Right lobe of liver (tissue), 6 donors: Measurements from ENCODE around the gene LPCAT2. TPM values are rescaled to one million over a fixed set of nuclear protein-coding genes. Genes with fewer than 3 reads are reported as not detected.
A peak's percentile ranks its signal among the peaks of the same experiment; 100 is the strongest.

ENCODE experiments used
- ATAC-seq, 4 donors: fragments of 200-7000 bp; cut with Tn5 transposase; one replicate each; pipeline ENCODE4 v1.9.1; 2020; ENCODE audit warnings: mild to moderate bottlenecking in 4 of 4, moderate library complexity in 4 of 4
- DNase-seq, 3 donors: peaks; one replicate each; pipeline ENCODE4 v3.0.0-alpha.2; 2020
- H3K27ac ChIP-seq, 3 donors: fragments of 200-600 bp; one replicate each; pipeline ENCODE4 v1.8.0; 2022
- H3K27me3 ChIP-seq, 2 donors: fragments of 200-600 bp; one replicate each; pipeline ENCODE4 v1.8.0; 2022
- H3K36me3 ChIP-seq, 4 donors: fragments of 200-600 bp; sonication (generic) in 1 of 4; one replicate each; pipeline versions ENCODE4 v1.5.1 to v1.8.0; 2017 to 2022; ENCODE audit warnings: control low read depth in 1 of 4
- H3K4me1 ChIP-seq, 4 donors: fragments of 200-600 bp; sonication (generic) in 1 of 4; one replicate each; pipeline versions ENCODE4 v1.5.1 to v1.8.0; 2017 to 2022; ENCODE audit warnings: control low read depth in 1 of 4
- H3K4me3 ChIP-seq, 3 donors: fragments of 200-600 bp; one replicate each; pipeline ENCODE4 v1.8.0; 2022
- H3K9me3 ChIP-seq, 4 donors: fragments of 200-600 bp; sonication (generic) in 1 of 4; one replicate each; pipeline versions ENCODE4 v1.5.1 to v1.8.0; 2017 to 2022; ENCODE audit warnings: control low read depth in 1 of 4
- POLR2A ChIP-seq: fragments of 450-650 bp; IDR thresholded peaks from one replicate; pipeline ENCODE4 v1.6.1; 2017; ENCODE audit warnings: antibody characterized with exemption, mild to moderate bottlenecking
- intact Hi-C, 2 donors: fragments of 100-400 bp; cut with DNase I; formaldehyde crosslinking; loops; one replicate each; pipeline versions ENCODE4 v1.11.2 to v1.14.1; 2022
- total RNA-seq, 6 experiments: library from RNA; depleted of rRNA in 2 of 6; stranded (reverse); fragments of >200 nt in 2 of 6; fragmentation: NEBNext Ultra II Directional in 3 of 6; extraction: Animal tissue kit (Norgen Biotek cat#: 25700) in 3 of 6; gene quantifications; one replicate each; pipeline versions ENCODE4 v1.1.0 to v1.2.4, GENCODE V29; 2016 to 2023
- TF ChIP-seq, protein P1 (sequence below), 4 donors: fragments of 200-600 bp in 3 of 4; fragments of 450-650 bp in 1 of 4; IDR thresholded peaks; one replicate each; pipeline versions ENCODE4 v1.5.1 to v1.8.0; 2016 to 2022; ENCODE audit warnings: antibody characterized with exemption in 4 of 4, mild to moderate bottlenecking in 2 of 4
- donor health status: DM: no; HTN: yes; CAD: no.
- donor health status: DM: no; HTN: no; CAD: no.
- donor health status: DM: no; HTN: no; CAD: no.
- donor health status: DM: no; HTN: yes; CAD: no.
- donor health status: DM: no; HTN: yes; CAD: no.

Gene LPCAT2
- total RNA-seq, 6 experiments from 2014 or later = 1.8 to 5.1 (median 2.7) TPM

DNA sequence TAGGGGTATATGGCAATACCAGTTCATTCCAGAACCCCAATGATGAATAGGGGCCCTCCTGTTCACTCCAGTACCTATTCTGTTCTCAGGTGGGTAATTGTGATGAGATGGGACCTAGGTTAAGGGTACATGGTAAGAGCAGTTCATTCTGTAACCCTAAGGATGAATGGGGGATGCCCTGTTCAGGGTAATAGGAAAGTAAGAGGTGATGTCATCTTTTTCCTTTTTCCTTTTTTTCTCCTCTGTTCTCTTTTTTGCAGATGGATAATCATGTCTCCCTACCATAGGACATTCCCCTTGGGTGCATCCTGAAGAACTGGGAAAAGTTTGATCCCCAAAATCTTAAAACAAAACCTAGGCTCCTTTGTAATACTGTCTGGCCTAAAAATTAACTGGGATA is 121.9 kb downstream of the LPCAT2 start:
- ATAC-seq = no peak
- Histone ChIP-seq H3K27me3 (no peaks in the 10 kb centered on the region), H3K27ac (no peak overlapping the region), H3K9me3 (no peaks in the 10 kb centered on the region), H3K4me3 (no peak overlapping the region), H3K4me1 (peaks cover 0 to 37% (median 10%) of the 10 kb centered on the region in 4 donors), H3K36me3 (no peaks in the 10 kb centered on the region)
- intact Hi-C loops = no loop called here
- TF ChIP-seq, protein P1, sequence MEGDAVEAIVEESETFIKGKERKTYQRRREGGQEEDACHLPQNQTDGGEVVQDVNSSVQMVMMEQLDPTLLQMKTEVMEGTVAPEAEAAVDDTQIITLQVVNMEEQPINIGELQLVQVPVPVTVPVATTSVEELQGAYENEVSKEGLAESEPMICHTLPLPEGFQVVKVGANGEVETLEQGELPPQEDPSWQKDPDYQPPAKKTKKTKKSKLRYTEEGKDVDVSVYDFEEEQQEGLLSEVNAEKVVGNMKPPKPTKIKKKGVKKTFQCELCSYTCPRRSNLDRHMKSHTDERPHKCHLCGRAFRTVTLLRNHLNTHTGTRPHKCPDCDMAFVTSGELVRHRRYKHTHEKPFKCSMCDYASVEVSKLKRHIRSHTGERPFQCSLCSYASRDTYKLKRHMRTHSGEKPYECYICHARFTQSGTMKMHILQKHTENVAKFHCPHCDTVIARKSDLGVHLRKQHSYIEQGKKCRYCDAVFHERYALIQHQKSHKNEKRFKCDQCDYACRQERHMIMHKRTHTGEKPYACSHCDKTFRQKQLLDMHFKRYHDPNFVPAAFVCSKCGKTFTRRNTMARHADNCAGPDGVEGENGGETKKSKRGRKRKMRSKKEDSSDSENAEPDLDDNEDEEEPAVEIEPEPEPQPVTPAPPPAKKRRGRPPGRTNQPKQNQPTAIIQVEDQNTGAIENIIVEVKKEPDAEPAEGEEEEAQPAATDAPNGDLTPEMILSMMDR (IDR thresholded peaks at IDR 0.05) = no peak
- TF ChIP-seq POLR2A = no peak
- DNase-seq = no peak

DNA sequence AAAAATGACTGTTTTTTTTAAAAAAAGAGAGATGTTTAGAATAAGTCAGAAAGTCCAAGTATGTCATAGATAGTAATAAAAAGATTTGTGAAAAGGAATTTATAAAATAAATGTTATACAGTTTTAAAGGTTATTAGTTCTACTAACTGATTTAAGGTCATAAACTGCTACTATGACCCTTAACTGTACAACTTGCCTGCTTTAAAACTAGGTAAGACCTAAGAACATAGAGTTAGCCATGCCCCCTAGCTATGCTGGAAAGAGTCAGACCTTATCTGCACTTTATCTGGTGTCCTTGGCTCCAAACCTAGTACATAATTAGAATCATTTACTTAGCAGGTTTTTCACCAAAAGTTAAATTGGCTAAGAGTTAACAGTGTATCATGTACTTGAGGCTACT is 123.4 kb downstream of the LPCAT2 start:
- Histone ChIP-seq H3K27ac (no peak overlapping the region), H3K4me1 (peaks cover 0 to 47% (median 13%) of the 10 kb centered on the region in 4 donors), H3K9me3 (no peaks in the 10 kb centered on the region), H3K27me3 (no peaks in the 10 kb centered on the region), H3K4me3 (no peak overlapping the region), H3K36me3 (no peaks in the 10 kb centered on the region)
- DNase-seq = no peak
- intact Hi-C loops = no loop called here
- no peak for TF ChIP-seq POLR2A
- TF ChIP-seq, protein P1 (IDR thresholded peaks at IDR 0.05) = no peak
- ATAC-seq = no peak

DNA sequence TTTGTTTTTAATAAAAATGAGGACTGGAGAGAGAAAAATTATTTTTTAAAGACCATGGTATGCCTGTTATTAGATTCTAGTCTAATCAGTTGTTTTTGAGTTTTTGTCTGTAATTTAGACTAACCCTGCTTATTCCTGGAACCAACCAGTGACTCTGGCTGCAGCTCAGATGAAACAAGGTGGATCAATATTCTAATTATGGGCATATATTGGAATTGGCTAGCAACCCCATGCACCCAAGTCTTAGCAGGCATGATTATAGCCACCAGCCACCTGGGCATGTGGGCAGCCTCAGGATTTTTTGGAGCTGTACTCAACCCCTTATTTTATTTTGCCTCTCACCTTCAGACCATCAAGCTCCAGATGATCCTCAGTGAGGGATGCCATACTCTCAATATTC is 125.3 kb downstream of the LPCAT2 start:
- DNase-seq = no peak
- Histone ChIP-seq H3K27ac (peak overlapping the region in 1 of 3 donors; percentile 52), H3K9me3 (no peaks in the 10 kb centered on the region), H3K4me3 (no peak overlapping the region), H3K36me3 (no peaks in the 10 kb centered on the region), H3K27me3 (no peaks in the 10 kb centered on the region), H3K4me1 (peaks cover 0 to 57% (median 17%) of the 10 kb centered on the region in 4 donors)
- TF ChIP-seq POLR2A = no peak
- TF ChIP-seq, protein P1 (IDR thresholded peaks at IDR 0.05) = no peak
- ATAC-seq = peak; percentile 42 to 62 (median 52)
- intact Hi-C loops = no loop called here

Other genes with a start within 250 kb of the LPCAT2 start
- gene IRX6, start 184.9 kb upstream of the LPCAT2 start, total RNA-seq = not detected
- gene MMP2, start 29.9 kb upstream of the LPCAT2 start, total RNA-seq = 10 to 100 TPM in 2 of 6 experiments, 1 to 10 TPM in 4; 4.8 to 13.2 (median 6.7) TPM
- under 1 TPM in 3 of 6 experiments, not detected in 3; 0.20 to 0.31 (median 0.29) TPM for gene CAPNS2, start 57.6 kb downstream of the LPCAT2 start, total RNA-seq
- gene SLC6A2, start 146.9 kb downstream of the LPCAT2 start, total RNA-seq = 1 to 10 TPM in 1 of 6 experiments, under 1 TPM in 2, not detected in 3; 0.37 to 2.9 (median 0.37) TPM